AG09319 (cell line): ENCODE measurements around the gene IFNGR1.
A peak's percentile ranks its signal among the peaks of the same experiment; 100 is the strongest.

Experiments used
- DNase-seq: peaks from one replicate; pipeline ENCODE4 v3.0.0-alpha.2; 2010; ENCODE audit warnings: low read depth; ENCODE audit errors: extremely low read depth
- TF ChIP-seq, protein P1 (sequence below): IDR thresholded peaks from 2 replicates; pipeline ENCODE4 v1.5.1; 2011; ENCODE audit warnings: low read depth, mild to moderate bottlenecking, inconsistent platforms, low read length, moderate library complexity

The IFNGR1 gene

DNA sequence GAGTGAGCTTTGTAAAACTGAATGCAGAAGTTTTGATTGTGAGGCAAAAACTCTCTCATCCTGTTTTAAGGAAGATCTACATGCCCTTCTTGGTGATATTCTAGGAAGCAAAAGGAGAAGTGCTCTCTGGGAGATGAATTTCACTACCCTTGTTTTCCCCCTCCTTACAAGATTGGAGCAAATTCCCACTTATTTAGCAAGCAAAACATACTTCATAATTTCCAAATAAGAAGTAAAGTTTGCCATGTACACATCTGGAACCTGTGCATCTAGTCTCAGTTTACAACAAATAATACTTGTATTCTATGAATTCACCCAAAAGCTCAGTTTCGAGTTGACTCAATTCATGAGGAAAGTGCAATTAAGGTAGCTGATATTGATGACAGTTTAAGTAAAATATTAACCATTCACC lies 27.6 kb upstream of the IFNGR1 start:
- no peak for DNase-seq
- TF ChIP-seq, protein P1, sequence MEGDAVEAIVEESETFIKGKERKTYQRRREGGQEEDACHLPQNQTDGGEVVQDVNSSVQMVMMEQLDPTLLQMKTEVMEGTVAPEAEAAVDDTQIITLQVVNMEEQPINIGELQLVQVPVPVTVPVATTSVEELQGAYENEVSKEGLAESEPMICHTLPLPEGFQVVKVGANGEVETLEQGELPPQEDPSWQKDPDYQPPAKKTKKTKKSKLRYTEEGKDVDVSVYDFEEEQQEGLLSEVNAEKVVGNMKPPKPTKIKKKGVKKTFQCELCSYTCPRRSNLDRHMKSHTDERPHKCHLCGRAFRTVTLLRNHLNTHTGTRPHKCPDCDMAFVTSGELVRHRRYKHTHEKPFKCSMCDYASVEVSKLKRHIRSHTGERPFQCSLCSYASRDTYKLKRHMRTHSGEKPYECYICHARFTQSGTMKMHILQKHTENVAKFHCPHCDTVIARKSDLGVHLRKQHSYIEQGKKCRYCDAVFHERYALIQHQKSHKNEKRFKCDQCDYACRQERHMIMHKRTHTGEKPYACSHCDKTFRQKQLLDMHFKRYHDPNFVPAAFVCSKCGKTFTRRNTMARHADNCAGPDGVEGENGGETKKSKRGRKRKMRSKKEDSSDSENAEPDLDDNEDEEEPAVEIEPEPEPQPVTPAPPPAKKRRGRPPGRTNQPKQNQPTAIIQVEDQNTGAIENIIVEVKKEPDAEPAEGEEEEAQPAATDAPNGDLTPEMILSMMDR, result no peak

DNA sequence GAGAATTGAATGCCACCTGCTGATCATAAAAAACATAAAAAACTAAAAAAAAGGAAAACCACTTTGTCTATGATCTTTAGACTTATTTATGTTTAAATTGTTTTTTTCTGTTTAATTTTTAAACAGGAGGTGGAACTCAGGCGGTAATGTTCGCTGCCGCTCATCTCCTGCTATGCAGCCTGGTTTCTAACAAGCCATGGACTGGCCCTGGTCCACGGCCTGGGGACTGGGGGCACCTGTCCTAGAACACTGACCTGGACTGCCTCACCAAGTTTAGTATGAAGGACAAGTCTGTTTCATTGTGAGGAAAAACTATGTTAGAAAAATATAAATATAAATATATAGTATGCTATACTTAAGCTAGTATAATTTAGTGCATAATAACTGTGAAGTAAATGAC lies 27.0 kb upstream of the IFNGR1 start:
- TF ChIP-seq, protein P1, result no peak
- DNase-seq, result no peak

DNA sequence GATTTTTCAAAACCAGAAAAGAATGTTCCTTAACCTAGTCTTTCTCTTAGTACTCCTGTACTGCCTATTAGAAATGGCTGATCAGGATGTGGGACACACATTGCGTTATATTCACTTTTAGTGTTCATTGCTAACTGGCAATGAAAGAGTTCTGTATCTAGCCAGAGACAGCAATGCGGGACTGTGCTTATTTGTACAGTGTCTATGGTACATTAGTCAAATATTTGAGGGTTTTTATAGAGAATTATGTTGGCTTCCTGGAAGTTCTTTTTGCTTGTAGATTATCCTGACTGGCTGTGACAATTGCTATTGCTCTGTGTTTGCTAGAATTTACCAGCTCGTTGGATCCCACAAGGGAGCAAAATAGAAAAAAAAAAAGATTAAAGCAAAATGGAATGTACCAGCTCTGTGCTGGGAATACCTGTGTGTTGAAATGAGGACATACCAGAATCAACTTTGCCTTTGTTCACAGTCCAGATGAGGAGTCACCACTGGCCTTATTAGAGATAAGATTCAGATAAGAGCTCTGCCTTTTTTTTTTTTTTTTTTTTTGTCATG lies 22.4 kb upstream of the IFNGR1 start:
- no peak for DNase-seq
- TF ChIP-seq, protein P1, result no peak

DNA sequence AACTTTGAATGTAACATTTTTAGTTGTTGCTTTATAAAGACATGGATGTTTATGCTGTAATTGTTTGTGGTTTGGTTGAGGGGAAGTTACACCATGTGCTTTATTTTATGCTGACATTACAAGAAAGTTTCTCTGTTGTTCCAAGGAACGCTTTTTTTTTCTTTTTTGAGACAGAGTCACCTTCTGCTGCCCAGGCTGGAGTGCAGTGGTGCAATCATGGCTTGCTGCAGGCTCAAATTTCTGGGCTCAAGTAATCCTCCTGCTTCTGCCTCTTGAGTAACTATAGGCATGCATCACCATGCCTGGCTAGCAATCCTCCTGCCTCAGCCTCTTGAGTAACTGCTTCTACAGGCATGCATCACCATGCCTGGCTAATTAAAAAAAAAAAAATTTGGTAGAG lies 21.0 kb upstream of the IFNGR1 start:
- peak; percentile 95 for DNase-seq
- TF ChIP-seq, protein P1, result no peak

DNA sequence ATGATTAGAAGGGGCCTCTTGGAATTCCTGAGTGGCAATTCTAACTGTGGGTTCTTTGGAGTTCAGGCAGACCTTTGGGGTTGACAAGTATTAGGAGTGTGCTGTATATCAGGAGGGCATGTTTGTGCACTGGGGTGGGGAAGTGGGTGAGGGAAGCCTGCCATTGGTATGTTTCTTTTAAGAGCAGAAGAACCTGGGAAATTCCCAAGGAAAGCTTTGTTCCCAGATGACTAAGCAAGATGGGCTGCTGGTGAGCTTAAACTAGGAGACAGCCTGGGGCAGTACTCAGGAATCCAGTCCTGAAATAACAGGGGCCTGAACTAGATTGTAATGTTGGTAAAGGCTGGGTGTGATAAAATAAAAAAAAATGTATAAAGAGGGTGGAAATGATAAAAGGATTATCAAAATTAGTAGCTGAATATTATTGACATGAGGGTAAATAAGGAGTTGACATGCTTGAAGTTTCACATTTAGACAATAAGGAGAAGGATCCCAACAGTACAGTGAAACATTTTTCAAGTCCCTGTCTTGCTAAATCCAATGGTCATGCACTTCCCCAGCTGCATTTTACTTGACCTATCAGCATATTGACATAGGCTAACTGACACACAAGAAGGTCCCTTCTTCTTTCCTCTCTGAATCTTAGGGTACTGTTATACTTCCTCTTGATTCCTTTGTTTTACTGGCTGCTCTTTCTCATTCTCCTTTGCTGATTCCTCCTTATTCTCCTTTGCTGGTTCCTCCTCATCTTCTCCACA lies 18.4 kb upstream of the IFNGR1 start:
- TF ChIP-seq, protein P1, result no peak
- DNase-seq, result peak; percentile 52

DNA sequence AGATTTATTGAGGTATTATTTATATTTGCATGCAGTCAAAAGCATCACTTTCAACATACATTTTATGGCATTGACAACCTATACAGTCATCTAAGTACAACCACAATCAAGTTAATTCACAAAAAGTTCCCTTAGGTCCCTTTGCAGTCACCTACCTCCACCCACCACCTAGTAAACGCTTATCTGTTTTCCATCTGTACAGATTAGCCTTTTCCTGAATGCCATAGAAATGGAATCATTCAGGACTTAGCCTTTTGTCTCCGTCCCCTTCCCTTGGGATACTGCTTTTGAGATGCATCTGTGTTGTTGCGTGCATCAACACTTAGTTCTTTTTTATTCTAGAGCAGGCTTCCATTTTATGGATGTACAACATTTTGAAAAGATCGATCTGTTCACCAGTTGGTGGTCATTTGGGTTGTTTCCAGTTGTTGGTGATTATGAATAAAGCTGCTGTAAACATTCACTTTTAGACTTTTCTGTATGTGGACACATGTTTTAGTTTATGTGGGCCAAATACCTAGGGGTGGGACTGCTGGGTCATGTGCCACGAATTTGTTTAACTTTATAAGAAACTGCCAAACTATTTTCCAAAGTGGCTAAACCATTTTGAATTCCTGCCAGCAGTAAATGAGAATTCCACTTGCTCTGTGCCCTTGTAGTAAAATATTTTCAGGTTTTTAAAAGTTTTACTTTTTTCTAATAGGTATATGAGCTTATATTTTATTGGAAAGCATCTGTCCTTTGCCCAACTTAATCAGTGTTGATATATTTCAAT lies 17.6 kb upstream of the IFNGR1 start:
- TF ChIP-seq, protein P1, result no peak
- peak; percentile 50 for DNase-seq

DNA sequence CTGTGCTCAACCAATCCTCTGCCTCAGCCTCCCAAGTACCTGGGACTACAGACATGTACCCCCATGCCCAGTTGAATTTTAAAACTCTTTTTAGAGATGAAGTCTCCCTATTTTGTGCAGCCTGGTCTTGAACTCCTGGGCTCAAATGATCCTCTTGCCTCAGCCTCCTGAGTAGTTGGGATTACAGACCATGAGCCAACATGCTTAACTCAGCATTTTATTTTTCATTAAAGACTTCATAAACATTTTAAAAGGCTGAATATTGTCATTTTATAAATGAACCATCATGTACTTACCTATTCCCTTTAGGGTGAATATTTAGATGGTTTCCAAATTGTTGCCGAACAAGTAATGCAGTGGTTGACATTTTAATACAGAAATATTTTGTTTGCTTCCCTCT lies 16.5 kb upstream of the IFNGR1 start:
- DNase-seq, result no peak
- TF ChIP-seq, protein P1, result no peak
